GM12891 (cell line): ENCODE measurements around the gene UFSP1.

Source experiments
- POLR2A ChIP-seq: IDR thresholded peaks from 2 replicates; pipeline ENCODE4 v1.6.1; 2011; ENCODE audit warnings: low read depth, low read length, control low read depth
- POLR2AphosphoS5 ChIP-seq: IDR thresholded peaks from 2 replicates; pipeline ENCODE4 v1.6.1; 2011; ENCODE audit warnings: low read depth, low read length, control low read depth
- SPI1 ChIP-seq: IDR thresholded peaks from 2 replicates; pipeline ENCODE4 v1.6.1; 2011; ENCODE audit warnings: low read depth, low read length, control low read depth
- TAF1 ChIP-seq: IDR thresholded peaks from 2 replicates; pipeline ENCODE4 v1.6.1; 2011; ENCODE audit warnings: low read depth, low read length, control low read depth

DNA sequence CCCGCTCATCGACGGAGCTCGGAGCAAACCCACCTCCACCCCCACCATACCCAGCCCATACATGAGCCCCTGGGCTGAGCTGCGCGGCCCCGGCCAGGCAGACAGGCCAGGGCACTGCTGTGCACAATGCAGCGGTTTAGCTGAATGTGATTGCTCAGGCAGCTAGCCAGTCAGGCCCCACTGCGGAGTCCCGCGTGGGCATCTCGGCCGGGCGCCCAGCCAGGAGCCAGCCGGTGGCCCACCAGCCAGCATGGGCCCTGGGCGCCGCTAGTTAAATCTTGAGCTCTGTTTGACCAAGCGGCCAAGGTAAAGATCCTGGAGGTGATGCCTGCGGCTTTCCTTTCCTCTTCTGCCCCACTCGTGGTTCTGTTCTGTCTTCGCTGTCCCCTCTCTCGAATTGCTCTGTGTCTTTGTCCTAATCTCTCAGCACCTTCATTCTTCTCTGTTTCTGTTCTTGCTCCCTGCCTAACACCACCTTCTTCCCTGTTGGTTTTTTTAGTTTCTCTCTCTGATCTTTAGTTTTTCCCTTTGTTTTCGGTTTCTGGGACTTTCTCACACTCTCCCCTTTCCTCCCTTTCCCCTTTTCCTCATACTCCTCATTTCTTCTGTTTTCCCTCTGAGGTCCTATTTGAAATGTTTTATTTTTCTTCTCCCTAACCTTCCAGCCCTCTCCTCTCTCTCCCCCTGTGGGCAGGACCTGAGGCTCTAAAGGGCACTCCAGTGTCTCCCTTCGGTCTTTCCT lies 6.6 kb downstream of the UFSP1 start:
- TF ChIP-seq POLR2A (no peak), POLR2AphosphoS5 (no peak), SPI1 (no peak), TAF1 (no peak)
